RPMI8226 (cell line): ENCODE data around the gene SLC25A30.
"Not testable (repeated sequence)": the region's sequence is repeated elsewhere in the genome, so short reads cannot be mapped to it uniquely, and the experiment has no call there.

ENCODE experiments used
- DNase-seq: peaks from one replicate; pipeline ENCODE4 v3.0.0-alpha.2; 2015

Gene SLC25A30

DNA sequence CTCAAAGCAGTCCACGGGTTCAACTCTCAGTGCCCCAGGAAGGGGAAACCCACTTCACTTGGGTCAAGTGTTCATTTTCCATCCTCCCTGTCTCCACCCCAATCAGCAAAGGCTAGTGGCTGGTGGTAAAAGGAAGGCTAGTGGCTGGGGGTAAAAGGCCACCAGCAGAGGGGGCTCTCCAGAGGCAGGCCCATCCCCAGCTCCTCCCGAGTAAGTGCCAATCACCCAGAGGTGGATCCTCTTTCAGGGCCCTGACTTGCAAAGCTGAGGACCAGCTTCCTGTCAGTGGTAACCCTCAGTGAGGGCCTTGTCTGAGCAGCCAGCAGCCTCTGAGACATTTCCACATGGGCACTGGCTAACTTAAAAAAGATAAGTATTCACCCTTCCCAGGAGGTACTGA, 55.2 kb downstream of the SLC25A30 start:
- peak; percentile 20 for DNase-seq

DNA sequence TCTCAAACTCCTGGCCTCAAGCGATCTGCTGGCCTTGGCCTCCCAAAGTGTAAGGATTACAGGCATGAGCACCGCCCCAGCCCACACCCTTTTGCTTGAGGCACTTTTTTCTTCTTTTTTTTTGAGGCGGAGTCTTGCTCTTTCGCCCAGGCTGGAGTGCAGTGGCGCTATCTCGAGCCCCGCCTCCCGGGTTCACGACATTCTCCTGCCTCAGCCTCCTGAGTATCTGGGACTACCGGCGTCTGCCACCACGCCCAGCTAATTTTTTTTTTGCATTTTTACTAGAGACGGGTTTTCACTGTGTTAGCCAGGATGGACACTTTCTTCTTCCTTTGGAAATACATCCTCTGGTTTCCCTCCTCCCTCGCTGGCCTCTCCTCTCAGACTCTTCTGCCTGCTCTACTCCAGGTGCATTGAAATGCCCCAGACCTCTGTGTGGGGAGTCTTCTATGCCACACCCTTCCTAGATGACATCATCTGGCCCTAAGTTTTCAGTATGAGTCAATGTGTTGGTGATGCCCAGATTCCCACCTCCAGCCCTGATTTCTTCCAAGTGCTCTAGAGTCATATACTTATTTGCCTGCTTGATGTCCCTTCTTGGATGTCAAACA, 56.5 kb downstream of the SLC25A30 start:
- DNase-seq = no peak

DNA sequence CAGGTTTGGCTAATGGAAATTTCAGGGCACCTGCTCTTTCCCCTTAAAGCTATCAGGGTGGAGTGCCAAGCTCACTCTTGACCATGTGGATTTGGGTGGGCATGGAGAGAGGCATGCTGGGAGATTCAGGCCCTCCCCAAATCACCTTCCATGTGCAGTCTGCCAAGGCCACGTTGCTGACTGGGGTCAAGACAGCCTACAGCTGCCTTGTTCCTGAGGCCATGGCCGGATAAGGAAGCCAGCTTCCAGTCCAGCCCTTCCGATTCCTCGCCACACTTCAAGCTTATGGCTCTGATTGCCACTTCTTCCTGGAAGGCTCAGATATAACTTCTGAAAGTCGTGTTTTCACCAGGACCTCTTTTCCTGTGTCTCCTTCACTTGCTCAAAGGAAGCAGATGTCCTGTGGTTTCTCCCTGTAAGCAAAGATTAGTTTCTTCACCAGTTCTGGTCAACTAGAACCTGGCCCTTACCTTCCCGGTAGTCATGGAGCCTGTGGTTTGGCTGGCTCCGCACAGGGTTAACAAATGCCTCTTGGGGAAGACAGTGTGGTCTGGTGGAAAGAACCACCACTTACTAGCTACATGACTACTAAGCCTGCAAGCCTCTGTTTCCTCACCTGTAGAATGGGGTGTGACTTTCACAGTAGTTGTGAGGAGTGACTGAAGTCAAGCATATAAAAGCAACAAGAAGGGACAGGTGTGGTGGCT, 61.1 kb downstream of the SLC25A30 start:
- no peak for DNase-seq

DNA sequence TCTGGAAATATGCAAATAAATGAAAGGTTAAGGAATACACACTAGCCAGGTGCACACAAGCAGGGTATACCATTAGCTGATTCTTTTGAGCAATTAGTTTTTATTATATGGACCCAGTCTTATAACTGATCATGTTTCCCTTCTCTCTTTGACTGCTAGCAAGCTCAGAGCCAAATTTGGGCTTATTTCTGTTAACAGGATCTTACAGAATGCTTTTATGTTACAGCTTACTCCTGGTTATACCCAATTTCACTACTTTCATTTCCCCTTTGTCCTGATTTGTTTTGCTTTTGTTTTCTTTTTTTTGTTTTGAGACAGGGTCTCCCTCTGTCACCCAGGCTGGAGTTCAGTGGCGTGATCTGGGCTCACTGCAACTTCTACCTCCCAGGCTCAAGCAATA, 64.3 kb downstream of the SLC25A30 start:
- no peak for DNase-seq

DNA sequence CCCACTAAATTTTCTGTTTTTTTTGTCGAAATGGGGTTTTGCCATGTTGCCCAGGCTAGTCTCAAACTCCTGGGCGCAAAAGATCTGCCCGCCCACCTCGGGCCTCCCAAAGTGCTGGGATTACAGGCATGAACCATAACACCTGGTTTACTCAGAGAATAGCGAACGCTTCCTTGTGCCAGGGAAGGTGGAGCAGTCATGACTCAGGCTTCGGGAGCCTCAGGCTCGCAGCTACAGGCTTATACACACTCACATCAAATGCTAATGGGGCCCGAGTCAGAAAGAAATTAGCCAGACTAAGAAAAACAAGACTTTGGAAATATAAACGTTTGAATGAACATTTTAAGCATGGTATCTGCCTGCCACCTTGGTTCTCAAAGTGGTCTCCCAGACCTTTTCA, 66.1 kb downstream of the SLC25A30 start:
- no peak for DNase-seq

DNA sequence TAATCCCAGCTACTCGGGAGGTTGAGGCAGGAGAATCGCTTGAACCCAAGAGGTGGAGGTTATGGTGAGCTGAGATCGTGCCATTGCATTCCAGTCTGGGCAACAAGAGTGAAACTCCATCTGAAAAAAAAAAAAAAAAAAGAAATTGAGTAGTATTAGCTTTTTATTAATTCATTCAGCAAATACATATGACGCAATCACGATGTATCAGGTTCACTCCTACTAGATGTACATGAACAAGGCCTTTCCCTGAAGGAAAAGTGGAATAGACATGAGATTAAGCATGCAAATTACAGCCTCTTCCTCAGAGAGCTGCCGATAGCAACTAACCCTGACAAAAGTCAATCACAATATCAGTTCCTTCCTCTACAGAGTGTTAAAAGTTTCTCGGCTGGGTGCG, 68.0 kb downstream of the SLC25A30 start:
- DNase-seq = no peak

DNA sequence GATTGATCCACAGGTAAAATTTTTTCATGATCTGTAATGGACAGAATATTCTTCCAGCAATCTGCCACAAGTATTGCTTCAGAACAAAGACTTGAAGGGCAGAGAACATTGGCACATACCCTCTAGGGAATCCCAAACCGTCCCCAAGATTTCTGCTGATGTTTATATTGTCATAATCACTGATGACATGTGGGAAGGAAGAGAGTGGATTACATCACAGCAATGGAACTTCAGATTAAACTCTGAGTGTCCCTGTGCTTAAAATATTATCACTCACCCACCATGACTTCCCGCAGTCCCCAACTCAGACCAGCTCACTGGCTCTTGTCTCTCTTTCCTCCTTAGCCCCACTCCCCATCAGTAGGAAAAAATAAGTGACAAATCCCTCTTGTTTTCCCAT, 68.7 kb downstream of the SLC25A30 start:
- DNase-seq = no peak

DNA sequence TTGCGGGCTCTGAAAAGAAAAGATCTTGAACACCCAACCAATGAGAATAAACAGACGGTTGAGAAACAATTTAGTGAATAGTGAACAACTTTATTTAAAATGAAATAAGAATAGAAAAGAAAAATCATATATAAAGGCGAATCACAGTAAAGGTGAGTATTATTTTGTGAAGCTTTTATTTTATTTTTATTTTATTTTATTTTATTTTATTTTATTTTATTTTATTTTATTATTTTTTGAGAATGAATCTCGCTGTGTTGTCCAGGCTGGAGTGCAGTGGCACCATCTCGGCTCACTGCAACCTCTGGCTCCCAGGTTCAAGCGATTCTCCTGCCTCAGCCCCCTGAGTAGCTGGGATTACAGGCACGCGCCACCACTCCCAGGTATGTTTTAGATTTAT, 74.1 kb downstream of the SLC25A30 start:
- DNase-seq = not testable (repeated sequence)
